Measurements from ENCODE around the gene NDUFA8.

DNA sequence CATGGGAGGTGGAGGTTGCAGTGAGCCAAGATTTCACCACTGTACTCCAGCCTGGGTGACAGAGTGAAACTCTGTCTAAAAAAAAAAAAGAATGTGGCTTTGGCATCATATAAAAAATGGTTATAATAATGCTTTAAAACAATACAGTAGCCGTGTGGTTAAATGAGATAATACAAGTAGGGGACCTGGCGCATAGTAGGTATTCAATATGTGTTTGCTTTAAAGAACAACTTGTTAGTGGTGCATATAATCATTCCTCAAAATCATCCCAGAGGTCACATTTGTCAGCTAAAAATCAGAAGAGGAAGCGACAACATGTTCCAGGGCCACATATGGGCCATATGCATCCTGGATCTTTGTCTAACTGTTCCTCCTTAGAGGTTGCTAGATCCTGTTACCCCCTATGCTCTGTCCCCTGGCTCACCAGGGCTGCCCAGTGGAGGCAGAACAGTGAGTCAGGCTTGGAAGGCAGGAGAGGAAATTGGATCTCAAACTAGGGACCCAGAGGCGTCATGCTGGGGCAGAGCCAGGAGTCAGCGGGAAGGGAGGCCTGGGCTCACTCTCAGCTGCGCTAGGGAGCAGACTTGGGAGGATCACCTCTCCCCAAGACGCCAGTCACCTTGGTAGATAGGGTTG, 41.5 kb upstream of the NDUFA8 start:
- TF ChIP-seq, protein P1, sequence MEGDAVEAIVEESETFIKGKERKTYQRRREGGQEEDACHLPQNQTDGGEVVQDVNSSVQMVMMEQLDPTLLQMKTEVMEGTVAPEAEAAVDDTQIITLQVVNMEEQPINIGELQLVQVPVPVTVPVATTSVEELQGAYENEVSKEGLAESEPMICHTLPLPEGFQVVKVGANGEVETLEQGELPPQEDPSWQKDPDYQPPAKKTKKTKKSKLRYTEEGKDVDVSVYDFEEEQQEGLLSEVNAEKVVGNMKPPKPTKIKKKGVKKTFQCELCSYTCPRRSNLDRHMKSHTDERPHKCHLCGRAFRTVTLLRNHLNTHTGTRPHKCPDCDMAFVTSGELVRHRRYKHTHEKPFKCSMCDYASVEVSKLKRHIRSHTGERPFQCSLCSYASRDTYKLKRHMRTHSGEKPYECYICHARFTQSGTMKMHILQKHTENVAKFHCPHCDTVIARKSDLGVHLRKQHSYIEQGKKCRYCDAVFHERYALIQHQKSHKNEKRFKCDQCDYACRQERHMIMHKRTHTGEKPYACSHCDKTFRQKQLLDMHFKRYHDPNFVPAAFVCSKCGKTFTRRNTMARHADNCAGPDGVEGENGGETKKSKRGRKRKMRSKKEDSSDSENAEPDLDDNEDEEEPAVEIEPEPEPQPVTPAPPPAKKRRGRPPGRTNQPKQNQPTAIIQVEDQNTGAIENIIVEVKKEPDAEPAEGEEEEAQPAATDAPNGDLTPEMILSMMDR (IDR thresholded peaks at IDR 0.05), result no peak
- no peak for TF ChIP-seq POLR2A (IDR thresholded peaks at IDR 0.05)
- no peak for TF ChIP-seq EP300 (IDR thresholded peaks at IDR 0.05)
